Cardiac muscle cell (in vitro differentiated cells and primary cell): ENCODE results near the gene NF1. TPM values are rescaled to one million over a fixed set of nuclear protein-coding genes. Genes with fewer than 3 reads are reported as not detected.

Experiments used
- DNase-seq, 2 donors: peaks; one replicate each; pipeline versions ENCODE4 v3.0.0 to v3.0.0-alpha.2; 2010 to 2017; ENCODE audit warnings: low read depth in 1 of 2, low spot score in 1 of 2
- H3K27ac ChIP-seq: fragments of 200-600 bp; sonication (generic); 2 replicates; pipeline ENCODE4 v1.5.1; 2016
- H3K27me3 ChIP-seq: fragments of 200-600 bp; sonication (generic); 2 replicates; pipeline ENCODE4 v1.6.0; 2016; ENCODE audit warnings: control low read depth
- H3K36me3 ChIP-seq: fragments of 200-600 bp; sonication (generic); 2 replicates; pipeline ENCODE4 v1.5.1; 2016; ENCODE audit warnings: control low read depth
- H3K4me1 ChIP-seq: fragments of 200-600 bp; sonication (generic); 2 replicates; pipeline ENCODE4 v1.8.1; 2017; ENCODE audit warnings: low read depth, mild to moderate bottlenecking, mixed run types
- H3K4me3 ChIP-seq: fragments of 200-600 bp; sonication (generic); 2 replicates; pipeline ENCODE4 v1.5.1; 2016; ENCODE audit warnings: mild to moderate bottlenecking
- H3K9me3 ChIP-seq: fragments of 200-600 bp; sonication (generic); 2 replicates; pipeline ENCODE4 v1.5.1; 2017; ENCODE audit warnings: low read depth, mild to moderate bottlenecking, control low read depth
- polyA plus RNA-seq: library from polyadenylated mRNA; unstranded; fragments of >200 nt; fragmentation: Nextera tagmentation; extraction: Ambion mirVana; gene quantifications from 2 replicates; pipeline ENCODE4 v1.2.1, GENCODE V29; 2016
- total RNA-seq: library from RNA; depleted of rRNA; stranded (reverse); fragments of >200 nt; gene quantifications from 2 replicates; pipeline ENCODE4 v1.2.3, GENCODE V29; 2016
- TF ChIP-seq, protein P1 (sequence below): IDR thresholded peaks from 2 replicates; pipeline ENCODE4 v1.5.1; 2012; ENCODE audit warnings: low read depth, mild to moderate bottlenecking, low read length

The NF1 gene
- total and polyA plus RNA-seq, 2 experiments from 2014 or later = 17.7 to 32.9 TPM

- no peaks in the 10 kb centered on the region for H3K36me3 ChIP-seq
- H3K27me3 ChIP-seq = no peaks in the 10 kb centered on the region
- no peak within 1 kb of the TSS for H3K27ac ChIP-seq
- DNase-seq = peak in 1 of 2 donors; percentile 0
- H3K9me3 ChIP-seq = no peaks in the 10 kb centered on the region
- no peaks in the 10 kb centered on the region for H3K4me1 ChIP-seq
- no peak within 1 kb of the TSS for H3K4me3 ChIP-seq
- TF ChIP-seq, protein P1, sequence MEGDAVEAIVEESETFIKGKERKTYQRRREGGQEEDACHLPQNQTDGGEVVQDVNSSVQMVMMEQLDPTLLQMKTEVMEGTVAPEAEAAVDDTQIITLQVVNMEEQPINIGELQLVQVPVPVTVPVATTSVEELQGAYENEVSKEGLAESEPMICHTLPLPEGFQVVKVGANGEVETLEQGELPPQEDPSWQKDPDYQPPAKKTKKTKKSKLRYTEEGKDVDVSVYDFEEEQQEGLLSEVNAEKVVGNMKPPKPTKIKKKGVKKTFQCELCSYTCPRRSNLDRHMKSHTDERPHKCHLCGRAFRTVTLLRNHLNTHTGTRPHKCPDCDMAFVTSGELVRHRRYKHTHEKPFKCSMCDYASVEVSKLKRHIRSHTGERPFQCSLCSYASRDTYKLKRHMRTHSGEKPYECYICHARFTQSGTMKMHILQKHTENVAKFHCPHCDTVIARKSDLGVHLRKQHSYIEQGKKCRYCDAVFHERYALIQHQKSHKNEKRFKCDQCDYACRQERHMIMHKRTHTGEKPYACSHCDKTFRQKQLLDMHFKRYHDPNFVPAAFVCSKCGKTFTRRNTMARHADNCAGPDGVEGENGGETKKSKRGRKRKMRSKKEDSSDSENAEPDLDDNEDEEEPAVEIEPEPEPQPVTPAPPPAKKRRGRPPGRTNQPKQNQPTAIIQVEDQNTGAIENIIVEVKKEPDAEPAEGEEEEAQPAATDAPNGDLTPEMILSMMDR = no peak
Measured at GRCh38 chr17:31297090-31297489, 202.3 kb downstream of the NF1 start, which contains the start of gene OMG. OMG (minus strand) TSS chr17:31297239; CDS start chr17:31296331, 908 bp downstream.

- Histone ChIP-seq H3K36me3 (no peaks in the 10 kb centered on the region), H3K27ac (no peak overlapping the region), H3K27me3 (no peaks in the 10 kb centered on the region), H3K4me3 (no peak overlapping the region), H3K9me3 (no peaks in the 10 kb centered on the region), H3K4me1 (no peaks in the 10 kb centered on the region)
- DNase-seq = no peak
- TF ChIP-seq, protein P1 = no peak
Measured at GRCh38 chr17:31299624-31300023, 204.8 kb downstream of the NF1 start.

DNA sequence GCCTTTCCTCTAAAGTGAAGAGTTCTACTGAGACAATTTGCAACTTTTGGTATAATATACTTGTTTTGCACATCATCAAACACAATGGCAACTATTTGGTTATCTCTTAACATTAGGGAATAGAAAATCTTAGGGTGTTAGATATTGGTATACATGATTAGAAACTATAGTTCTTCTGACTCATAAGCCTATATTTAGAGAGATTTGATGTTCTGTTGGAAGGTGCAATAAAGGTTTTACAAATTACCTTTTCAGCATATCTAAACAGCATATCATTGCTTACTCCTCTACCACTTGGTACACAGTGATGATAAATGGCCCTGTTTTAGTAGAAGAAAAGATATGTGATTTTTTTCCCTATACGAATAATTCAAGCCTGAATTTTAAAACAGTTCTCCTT is 212.9 kb downstream of the NF1 start:
- Histone ChIP-seq H3K4me1 (peaks cover 6% of the 10 kb centered on the region), H3K27me3 (no peaks in the 10 kb centered on the region), H3K36me3 (no peaks in the 10 kb centered on the region), H3K4me3 (no peak overlapping the region), H3K9me3 (no peaks in the 10 kb centered on the region), H3K27ac (no peak overlapping the region)
- no peak for DNase-seq
- TF ChIP-seq, protein P1 = no peak

DNA sequence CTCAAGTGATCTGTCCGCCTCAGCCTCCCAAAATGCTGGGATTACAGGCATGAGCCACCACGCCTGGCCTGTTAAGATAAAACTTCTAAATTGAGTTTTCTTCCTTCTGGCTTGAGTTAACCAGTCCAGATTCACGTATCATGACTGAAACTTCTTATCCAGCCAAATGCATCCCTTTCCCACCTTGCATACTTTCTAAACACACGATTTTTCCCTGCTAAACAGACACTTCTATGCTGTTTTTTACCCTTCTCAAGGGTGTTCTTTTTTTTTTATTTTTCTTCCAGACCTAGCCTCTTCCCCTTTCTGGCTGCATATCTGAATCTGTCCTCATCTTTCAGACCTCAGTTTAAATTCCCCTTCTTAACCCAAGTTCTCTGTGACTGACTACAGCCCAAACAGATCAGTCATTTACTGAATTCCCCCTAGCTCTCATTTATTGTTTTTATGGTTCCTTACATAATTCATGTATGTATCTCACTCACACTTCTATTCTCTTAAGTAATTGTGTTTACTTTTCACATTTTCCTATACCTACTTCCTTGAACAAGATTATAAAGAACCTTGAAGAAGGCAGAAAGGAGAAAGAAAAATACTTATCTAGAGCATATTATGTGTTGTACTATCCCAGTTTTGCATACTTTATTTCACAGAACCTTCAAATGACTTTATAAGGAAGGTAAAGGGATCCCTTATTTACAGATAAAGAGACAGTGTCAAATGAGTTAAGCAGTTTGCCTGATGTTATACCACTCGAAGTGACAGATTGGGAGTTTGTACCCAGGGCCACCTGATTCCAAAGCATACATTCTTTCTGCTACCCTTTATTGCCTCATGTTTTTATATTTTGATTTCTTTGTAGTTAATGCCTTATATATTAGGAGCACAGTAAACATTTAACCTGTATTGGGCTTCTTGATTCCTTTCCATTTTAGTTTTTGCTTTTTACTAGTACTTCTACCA is 213.9 kb downstream of the NF1 start:
- Histone ChIP-seq H3K36me3 (no peaks in the 10 kb centered on the region), H3K4me3 (no peak overlapping the region), H3K27me3 (no peaks in the 10 kb centered on the region), H3K9me3 (no peaks in the 10 kb centered on the region), H3K4me1 (peaks cover 6% of the 10 kb centered on the region), H3K27ac (no peak overlapping the region)
- TF ChIP-seq, protein P1 = no peak
- DNase-seq = no peak

DNA sequence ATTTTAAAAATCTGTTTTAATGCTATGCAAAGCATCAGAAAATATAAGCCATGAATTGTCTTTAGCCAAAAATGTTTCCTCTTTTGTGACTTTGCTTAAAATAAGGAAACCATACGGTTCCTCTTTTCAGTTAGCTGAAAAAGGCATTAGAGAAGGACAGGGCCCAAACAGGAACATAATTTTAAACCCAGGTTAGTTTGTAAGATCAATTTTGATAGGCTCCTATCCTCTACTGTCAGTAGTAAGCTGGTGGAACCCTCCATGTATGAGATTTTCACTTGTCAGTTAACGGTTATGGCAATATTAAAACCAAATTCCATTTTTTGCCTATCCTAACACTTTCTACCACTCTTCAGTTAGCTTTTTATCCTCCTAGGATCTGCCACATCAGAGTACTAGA is 214.8 kb downstream of the NF1 start:
- H3K4me3 ChIP-seq = no peak overlapping the region
- H3K9me3 ChIP-seq = no peaks in the 10 kb centered on the region
- peaks cover 6% of the 10 kb centered on the region for H3K4me1 ChIP-seq
- no peaks in the 10 kb centered on the region for H3K27me3 ChIP-seq
- TF ChIP-seq, protein P1 = no peak
- no peak for DNase-seq
- H3K36me3 ChIP-seq = no peaks in the 10 kb centered on the region
- H3K27ac ChIP-seq = no peak overlapping the region
